Bronchial epithelial cell (primary cell): Measurements from ENCODE around the gene SCFD2. TPM values are rescaled to one million over a fixed set of nuclear protein-coding genes. Genes with fewer than 3 reads are reported as not detected.
"Not testable (repeated sequence)": the region's sequence is repeated elsewhere in the genome, so short reads cannot be mapped to it uniquely, and the experiment has no call there.

Source experiments
- DNase-seq: peaks from one replicate; pipeline ENCODE4 v3.0.0-alpha.2; 2010; ENCODE audit warnings: low read depth
- FAIRE-seq: peaks from 2 replicates; lab custom pipeline; 2011; peaks lifted over from hg19 to GRCh38; lab: Jason Lieb, UNC
- H3K27me3 ChIP-seq: 2 replicates; pipeline ENCODE4 v1.5.1; 2011; ENCODE audit warnings: low read length; ENCODE audit not compliant: control insufficient read depth, insufficient read depth
- H3K36me3 ChIP-seq: 2 replicates; pipeline ENCODE4 v1.5.1; 2011; ENCODE audit warnings: low read length; ENCODE audit not compliant: control insufficient read depth, insufficient read depth
- H3K4me3 ChIP-seq: 2 replicates; pipeline ENCODE4 v1.5.1; 2011; ENCODE audit warnings: mild to moderate bottlenecking, low read depth, low read length, control low read depth
- CTCF ChIP-seq: IDR thresholded peaks from 2 replicates; pipeline ENCODE4 v1.5.1; 2011; ENCODE audit warnings: mild to moderate bottlenecking, moderate library complexity, low read length, control low read depth, inconsistent platforms; ENCODE audit not compliant: insufficient read depth, severe bottlenecking
- total RNA-seq: library from RNA; depleted of rRNA; stranded (reverse); fragments of >200 nt; gene quantifications from 2 replicates; pipeline ENCODE4 v1.2.1, GENCODE V29; 2014

Gene SCFD2
- total RNA-seq = 10.8 and 21.9 TPM in 2 replicates

DNA sequence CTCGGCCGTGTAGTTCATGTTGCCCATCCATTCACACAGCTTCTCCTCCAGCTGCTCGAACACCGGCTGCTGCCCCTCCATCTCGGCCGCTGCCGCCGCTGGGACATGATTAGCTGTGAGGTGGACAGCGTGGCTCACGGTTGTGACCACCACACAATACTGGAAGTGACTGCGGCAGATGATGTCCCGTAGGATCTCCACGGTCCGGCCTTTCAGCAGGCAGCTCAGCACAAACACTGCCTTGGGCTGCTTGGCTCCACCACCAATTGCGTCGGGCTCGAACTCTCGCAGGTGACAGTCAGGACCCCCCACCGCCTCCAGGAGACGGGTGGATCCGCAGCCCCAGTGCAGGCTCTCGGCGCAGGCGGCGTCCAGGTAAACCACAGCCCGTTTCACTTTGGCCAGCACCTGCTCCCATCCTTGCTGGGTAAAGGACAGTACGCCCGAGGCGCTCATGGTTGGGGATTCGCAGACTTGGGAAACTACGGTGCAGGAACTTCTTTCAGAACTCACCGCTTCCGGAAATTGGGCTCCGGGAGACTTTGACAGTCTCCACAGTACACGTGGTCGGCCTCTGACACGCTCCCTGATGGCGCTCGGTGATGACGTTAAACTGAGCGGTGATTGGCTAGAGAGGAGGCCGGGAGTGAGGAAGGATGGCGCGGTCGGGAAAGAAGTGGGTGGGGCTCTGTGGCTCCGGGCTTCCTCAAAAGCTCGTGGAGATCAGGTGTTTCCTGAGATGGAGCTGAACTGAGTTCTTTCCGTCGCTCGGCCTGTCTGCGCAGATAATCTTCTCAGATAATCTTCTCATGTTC, at the start of gene SCFD2:
Gene SCFD2, minus strand, starts transcription at position 576 of the 815 bp plus-strand sequence.
- Histone ChIP-seq H3K36me3 (no peaks in the 10 kb centered on the region), H3K4me3 (peak within 1 kb of the TSS; percentile 83), H3K27me3 (no peaks in the 10 kb centered on the region)
- DNase-seq (peak; percentile 93), FAIRE-seq (no peak)
- TF ChIP-seq CTCF = no peak

- not testable (repeated sequence) for H3K36me3 ChIP-seq, H3K27me3 ChIP-seq, FAIRE-seq, H3K4me3 ChIP-seq, DNase-seq
Observed at GRCh38 chr4:53409479-53409878, 43.6 kb upstream of the SCFD2 start.

GRCh38 chr4:53380221-53380620, 14.4 kb upstream of the SCFD2 start:
- Histone ChIP-seq H3K4me3 (no peak overlapping the region), H3K27me3 (no peaks in the 10 kb centered on the region), H3K36me3 (peaks cover 3% of the 10 kb centered on the region)
- no peak for TF ChIP-seq CTCF
- no peak for DNase-seq
- FAIRE-seq = no peak

GRCh38 chr4:53378171-53378482, 12.3 kb upstream of the SCFD2 start:
- TF ChIP-seq CTCF = no peak
- Histone ChIP-seq H3K36me3 (peaks cover 3% of the 10 kb centered on the region), H3K27me3 (no peaks in the 10 kb centered on the region), H3K4me3 (peak overlapping the region; percentile 99)
- DNase-seq = no peak
- no peak for FAIRE-seq

GRCh38 chr4:53377319-53378170, 11.7 kb upstream of the SCFD2 start, which contains the start of gene FIP1L1:
Gene FIP1L1, plus strand, starts transcription at chr4:53377641. Its CDS starts 198 bp downstream, at chr4:53377839.
- Histone ChIP-seq H3K4me3 (peak within 1 kb of the TSS; percentile 99), H3K36me3 (peaks cover 3% of the 10 kb centered on the region), H3K27me3 (no peaks in the 10 kb centered on the region)
- TF ChIP-seq CTCF = no peak
- FAIRE-seq (no peak), DNase-seq (peak; percentile 86)

- Histone ChIP-seq H3K27me3 (no peaks in the 10 kb centered on the region), H3K4me3 (peak overlapping the region; percentile 99)
Observed at GRCh38 chr4:53376900-53377299, 11.0 kb upstream of the SCFD2 start.

More at GRCh38 chr4:53376900-53377299, 11.0 kb upstream of the SCFD2 start:
- no peaks in the 10 kb centered on the region for H3K36me3 ChIP-seq
- no peak for TF ChIP-seq CTCF
- FAIRE-seq = no peak
- no peak for DNase-seq
